ENCODE data around the gene CXADR.
A peak's percentile ranks its signal among the peaks of the same experiment; 100 is the strongest.

Gene CXADR

DNA sequence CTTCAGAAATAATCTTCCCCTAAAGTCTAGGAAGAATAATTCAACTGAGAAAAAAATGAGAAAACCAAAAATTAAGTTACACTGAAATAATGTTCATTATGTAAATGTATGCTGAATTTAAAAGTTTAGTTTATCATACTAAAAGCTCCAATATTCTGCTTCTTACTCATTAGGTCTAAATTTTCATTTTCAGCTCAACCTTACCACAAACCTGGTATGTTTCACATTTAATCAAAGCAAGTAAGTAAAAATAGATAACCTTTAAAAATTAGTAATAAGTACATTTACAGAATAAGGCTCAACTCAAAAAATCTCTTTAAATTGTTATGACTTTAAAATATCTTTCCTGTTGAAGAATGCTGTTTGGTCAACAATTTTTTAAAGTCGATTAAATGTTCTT, 84.8 kb downstream of the CXADR start:
- no peak for DNase-seq (ENCODE audit: low read depth in 2 of 2)

GRCh38 chr21:17598437-17598836, 85.6 kb downstream of the CXADR start:
- no peak for DNase-seq (ENCODE audit: low read depth in 2 of 2)

- DNase-seq (ENCODE audit: low read depth in 2 of 2) = no peak
Observed at GRCh38 chr21:17602874-17603273, 90.0 kb downstream of the CXADR start.

GRCh38 chr21:17607684-17608083, 94.8 kb downstream of the CXADR start:
- DNase-seq (ENCODE audit: low read depth in 2 of 2) = no peak

DNA sequence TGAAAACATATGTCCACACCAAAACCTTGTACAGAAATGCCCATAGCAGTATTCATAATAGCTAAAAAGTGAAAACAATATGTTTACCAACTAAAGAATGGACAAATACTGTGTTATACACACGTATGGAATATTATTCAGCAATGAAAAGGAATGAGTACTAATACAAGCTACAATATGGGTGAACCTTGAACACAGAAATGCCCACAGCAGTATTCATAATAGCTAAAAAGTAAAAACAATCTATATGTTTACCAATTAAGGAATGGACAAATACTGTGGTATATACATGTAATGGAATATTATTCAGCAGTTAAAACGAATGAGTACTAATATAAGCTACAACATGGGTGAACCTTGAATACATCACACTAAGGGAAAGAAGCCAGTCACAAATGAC, 96.8 kb downstream of the CXADR start:
- DNase-seq (ENCODE audit: low read depth in 2 of 2) = no peak

GRCh38 chr21:17610911-17611310, 98.1 kb downstream of the CXADR start:
- no peak for DNase-seq (ENCODE audit: low read depth in 2 of 2)

DNA sequence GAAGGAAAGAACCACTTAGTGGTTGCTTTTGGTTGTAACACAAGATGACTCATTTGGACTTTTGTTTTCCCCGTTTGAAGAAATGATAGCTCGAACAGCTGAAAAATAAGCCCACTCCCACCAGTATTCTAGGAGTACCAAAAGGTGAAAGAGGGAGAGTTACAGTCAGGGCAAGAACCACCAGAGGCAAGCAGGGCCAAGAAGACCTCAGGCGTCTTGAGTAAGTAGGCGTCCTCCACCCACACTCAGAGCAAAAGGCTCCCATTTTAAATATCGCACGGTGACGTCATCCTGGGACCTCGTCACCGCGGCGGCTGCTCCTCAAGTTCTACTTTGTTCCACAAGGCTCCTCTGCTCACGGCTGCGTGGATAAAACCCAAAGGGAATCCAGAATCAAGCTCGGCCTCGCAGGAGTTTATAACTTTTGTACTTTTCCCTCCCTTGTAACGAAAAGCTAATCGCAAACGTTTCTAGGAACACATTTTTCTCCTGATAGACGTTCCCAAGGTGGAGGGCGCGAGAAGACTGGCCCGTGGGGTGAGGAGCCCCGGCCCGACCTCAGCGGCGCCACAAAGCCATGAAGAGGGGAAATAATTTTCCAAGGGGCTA, 98.7 kb downstream of the CXADR start:
- peak; percentile 67 to 78 for DNase-seq (ENCODE audit: low read depth in 2 of 2)

DNA sequence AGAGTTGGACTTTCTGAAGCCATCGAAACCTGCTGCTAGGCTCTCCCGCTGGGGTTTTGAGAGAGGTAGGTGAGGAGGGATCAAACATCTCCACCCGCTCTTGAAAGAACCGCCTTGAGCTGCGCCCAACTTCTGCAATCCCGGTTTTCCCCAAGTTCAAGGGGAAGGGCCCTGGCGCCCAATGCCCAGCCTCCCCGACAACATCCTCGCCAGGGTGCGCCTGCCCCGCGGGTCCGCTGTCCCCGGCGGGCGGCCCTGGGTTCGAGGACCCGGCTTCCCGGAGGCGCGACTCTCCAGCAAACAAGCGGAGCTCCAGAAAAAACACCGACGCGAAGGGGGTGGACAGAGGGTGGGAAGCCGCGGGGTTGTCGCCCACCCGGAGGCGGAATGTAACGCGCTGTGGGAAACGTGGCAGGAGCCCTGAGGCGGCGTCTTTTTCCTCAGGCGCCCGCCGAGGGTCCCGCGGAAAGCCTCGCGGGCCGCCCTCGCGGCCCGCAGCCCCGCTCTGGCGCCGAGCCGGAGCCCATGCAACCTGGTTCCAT, 99.3 kb downstream of the CXADR start:
- peak in 1 of 2 donors; percentile 1 for DNase-seq (ENCODE audit: low read depth in 2 of 2)

DNA sequence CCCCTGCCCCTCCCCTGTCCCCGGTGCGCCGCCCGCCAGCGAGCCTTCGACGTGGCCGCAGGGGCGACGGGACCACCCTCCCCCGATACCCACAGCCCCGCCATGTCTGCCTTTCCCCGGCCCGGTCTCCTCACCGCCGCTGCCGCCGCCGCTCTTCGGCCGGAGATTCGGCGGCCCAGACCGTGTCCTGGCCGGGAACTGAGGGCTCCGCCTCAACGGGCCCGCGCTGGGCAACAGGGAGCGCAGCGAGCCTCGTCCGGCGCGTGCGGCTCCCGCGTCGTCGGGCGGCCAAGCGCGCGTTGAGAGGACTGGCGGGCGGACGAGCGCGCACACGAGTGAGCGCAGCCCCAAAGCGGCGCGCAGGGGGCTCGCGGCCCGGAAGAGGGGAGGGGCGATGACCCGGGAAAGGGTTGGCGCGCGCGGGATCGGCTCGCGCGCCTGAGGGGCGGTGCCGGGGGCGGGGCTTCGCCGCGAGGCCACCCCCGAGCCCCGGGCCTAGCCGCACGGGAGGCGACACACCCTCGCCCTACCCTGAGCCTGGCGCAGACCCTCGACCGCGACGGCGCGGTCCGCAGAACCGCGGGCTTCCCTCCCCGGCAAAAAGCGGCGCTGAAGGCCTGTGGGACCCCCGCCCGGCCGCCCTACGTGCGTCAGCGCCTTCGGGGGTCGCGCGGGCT, 99.9 kb downstream of the CXADR start, which contains the start of gene BTG3:
Gene BTG3 (minus strand): TSS at position 337 of the 677 bp plus-strand sequence. CDS start 3,757 bp downstream, outside the sequence.
- DNase-seq (ENCODE audit: low read depth in 2 of 2) = peak; percentile 51 to 77

DNA sequence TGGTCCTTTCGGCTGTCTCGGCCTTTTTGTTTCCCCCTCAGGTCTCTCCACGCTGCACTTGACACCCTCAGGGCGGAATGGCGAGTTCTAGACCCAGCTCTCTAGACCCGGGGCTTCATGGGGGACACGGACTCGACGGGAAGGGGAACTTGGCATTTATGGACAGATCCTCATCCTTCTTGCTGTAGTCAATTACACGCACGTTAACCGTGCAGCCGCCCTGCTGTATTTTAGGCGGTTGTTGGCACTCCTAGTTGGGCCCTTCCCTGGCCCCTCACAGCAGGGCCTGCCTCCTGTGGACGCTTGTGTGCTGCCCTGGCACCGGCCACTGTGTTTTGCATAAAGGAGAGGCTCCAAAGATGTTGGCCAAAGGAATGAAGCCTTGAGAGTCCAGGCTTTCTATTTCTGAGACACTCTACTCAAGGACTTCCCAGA, 100.4 kb downstream of the CXADR start:
- no peak for DNase-seq (ENCODE audit: low read depth in 2 of 2)

DNA sequence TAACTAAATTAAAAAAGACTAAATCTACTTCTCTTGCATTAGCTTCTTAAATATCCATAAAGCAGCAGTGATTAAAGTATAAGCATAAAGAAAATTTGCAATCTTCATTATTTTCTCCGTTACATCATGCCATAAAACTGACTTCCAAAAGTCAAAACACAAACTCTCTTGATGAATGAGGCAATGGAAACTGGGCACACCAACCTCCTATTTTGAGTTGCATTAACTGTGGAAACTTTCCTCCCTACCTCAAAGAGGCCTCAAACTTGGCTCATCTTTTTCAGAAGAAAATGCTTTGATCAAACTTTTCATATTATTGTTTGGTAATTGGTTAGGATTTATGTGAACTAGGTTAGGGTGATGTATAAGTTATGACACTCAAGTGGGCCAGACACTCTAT, 104.0 kb downstream of the CXADR start:
- DNase-seq (ENCODE audit: low read depth in 2 of 2) = no peak

DNA sequence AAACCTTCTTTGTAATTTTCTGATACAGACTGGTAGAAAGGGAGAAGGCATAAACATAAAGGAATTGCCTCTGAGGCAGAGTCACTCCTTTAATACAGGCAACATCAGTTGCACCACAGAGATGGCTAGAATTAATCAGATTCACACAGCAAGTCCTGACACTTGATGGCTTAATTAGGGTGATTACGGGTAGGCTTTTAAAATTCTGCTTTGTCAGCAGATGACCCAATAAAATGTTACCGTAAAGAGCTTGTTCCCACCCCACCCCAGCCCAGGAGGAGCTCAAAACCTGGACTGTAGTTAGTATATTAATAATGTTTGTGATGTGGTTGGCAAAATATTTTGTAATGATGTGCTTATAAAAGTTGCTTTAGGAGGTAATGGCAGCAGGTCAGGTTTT, 109.2 kb downstream of the CXADR start:
- no peak for DNase-seq (ENCODE audit: low read depth in 2 of 2)

DNA sequence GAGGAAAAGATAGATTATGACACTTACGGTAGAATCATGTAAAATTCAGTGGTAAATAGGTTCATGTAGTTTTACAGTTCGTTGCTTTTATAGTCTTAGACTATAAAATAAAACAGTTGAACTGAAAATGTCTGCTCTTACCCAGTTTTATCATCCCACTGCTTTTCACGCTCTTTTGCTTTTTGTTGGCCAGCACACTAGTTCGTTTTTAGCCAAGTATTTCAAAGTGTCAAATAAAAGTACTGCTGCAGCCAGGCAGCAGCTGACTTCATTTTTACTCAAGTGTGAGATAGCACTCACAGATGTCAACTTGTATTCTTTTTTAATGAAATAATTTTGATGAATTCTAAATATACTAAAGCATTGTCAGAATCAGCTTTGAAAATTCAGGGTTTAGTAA, 118.4 kb downstream of the CXADR start:
- no peak for DNase-seq (ENCODE audit: low read depth in 2 of 2)

DNA sequence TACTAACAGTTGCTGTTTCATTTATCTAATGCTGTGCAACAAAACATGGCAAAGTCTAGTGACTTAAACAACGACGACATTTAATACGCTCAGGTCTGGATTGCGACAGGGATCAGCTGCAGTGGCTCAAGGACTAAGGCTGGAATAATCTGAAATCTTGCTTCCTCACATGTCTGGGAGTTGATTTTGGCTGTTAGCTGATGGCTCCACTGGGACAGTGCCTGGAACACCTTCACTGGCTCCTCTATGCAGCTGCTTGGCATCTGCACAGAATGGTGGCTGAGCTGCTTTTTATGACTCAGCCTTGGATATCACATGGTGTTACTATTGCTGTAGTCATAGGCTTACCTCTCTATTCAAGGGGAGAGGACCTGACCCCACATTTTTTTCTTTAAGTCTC, 123.9 kb downstream of the CXADR start:
- no peak for DNase-seq (ENCODE audit: low read depth in 2 of 2)

GRCh38 chr21:17640821-17641220, 128.0 kb downstream of the CXADR start:
- no peak for DNase-seq (ENCODE audit: low read depth in 2 of 2)

All from stimulated activated CD4-positive, alpha-beta T cell treated with anti-CD3 and anti-CD28 coated beads, Interleukin-15, amount 100 ng/mL, for 48 hours (primary cell).